22Rv1 (cell line): ENCODE data around the gene SARS2.
"Not testable (repeated sequence)": the region's sequence is repeated elsewhere in the genome, so short reads cannot be mapped to it uniquely, and the experiment has no call there.

Experiments used
- H3K27ac ChIP-seq: fragments of 450-650 bp; 2 replicates; pipeline ENCODE4 v1.5.1; 2017
- ZFX ChIP-seq: fragments of 450-650 bp; IDR thresholded peaks from 2 replicates; pipeline ENCODE4 v1.6.1; 2017; ENCODE audit warnings: antibody characterized with exemption, borderline replicate concordance
- TF ChIP-seq, protein P1 (sequence below): fragments of 450-650 bp; IDR thresholded peaks from 2 replicates; pipeline ENCODE4 v1.5.1; 2017; ENCODE audit warnings: mild to moderate bottlenecking

Gene SARS2

DNA sequence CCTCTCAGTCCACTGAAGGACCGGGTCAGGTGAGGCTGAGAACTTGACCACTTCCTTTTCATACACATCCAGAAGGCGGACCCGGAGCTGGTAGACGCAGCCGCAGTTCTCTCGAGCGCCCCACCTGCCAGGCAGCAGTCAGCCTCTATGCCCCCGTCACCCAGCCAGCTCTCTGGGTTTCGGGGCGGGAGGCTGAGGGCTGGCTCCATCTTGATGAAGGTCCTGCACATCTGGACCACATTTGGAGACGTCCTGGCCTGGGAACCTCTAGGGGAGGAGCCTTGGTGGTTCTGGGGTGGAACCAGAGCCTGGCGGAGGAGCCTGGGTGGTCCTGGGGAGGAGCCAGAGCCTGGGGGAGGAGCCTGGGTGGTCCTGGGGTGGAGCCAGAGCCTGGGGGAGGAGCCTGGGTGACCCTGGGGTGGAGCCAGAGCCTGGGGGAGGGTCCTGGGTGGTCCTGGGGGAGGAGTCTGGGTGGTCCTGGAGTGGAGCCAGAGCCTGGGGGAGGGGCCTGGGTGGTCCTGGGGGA is 14.5 kb upstream of the SARS2 start:
- TF ChIP-seq, protein P1, sequence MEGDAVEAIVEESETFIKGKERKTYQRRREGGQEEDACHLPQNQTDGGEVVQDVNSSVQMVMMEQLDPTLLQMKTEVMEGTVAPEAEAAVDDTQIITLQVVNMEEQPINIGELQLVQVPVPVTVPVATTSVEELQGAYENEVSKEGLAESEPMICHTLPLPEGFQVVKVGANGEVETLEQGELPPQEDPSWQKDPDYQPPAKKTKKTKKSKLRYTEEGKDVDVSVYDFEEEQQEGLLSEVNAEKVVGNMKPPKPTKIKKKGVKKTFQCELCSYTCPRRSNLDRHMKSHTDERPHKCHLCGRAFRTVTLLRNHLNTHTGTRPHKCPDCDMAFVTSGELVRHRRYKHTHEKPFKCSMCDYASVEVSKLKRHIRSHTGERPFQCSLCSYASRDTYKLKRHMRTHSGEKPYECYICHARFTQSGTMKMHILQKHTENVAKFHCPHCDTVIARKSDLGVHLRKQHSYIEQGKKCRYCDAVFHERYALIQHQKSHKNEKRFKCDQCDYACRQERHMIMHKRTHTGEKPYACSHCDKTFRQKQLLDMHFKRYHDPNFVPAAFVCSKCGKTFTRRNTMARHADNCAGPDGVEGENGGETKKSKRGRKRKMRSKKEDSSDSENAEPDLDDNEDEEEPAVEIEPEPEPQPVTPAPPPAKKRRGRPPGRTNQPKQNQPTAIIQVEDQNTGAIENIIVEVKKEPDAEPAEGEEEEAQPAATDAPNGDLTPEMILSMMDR: no peak
- TF ChIP-seq ZFX: no peak
- H3K27ac ChIP-seq: no peak overlapping the region

DNA sequence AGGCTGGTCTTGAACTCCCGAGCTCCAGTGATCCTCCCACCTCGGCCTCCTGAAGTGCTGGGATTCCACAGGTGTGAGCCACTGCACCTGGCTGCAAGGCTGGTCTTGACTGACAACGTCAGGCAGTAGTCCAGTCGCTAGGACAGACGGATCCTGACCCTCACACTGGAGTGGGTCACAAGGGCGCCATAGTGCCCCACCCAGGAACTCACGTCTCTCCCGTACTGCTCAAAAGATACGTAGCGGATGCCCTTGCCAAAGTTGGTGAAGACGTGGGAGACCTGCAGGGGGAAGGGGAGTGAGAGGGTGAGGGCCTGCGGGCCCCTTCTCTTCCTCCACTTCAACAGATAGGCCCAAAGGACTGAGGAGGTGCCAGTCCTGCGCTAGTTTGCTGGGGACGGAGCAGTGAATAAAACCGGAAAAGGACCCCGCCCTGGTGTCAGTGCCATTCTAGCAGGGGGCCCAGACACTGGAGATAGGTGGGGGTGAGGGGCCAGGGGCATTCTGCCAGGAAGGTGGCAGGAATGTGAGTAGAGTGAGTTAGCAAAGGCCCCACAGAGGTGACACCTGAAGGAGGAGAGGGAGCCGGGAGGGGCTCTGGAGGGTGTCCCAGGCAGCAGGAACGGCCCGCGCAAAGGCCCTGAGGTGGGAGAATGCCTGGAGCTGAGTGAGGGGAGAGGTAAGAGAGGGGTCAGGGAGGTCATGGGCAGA is 12.1 kb upstream of the SARS2 start:
- TF ChIP-seq ZFX: no peak
- TF ChIP-seq, protein P1: no peak
- H3K27ac ChIP-seq: no peak overlapping the region

DNA sequence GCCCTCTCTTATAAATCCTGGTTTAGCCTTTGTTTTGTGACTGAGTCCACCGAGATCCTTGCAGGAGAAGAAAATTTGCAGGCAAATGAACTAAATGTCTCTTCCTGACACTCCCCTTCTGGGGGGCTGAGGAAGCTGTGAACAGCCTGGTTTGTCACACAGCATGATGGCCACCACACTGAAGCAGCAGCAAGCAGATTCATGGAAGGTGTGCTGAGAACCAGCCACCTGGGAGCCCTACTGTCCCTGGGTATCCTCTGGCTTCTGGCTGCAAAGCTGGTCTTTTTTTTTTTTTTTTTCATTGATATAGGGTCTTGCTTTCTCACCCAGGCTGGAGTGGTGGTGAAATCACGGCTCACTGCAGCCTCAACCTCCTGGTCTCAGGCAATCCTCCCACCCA is 11.4 kb upstream of the SARS2 start:
- H3K27ac ChIP-seq: no peak overlapping the region
- TF ChIP-seq, protein P1: no peak
- TF ChIP-seq ZFX: no peak

DNA sequence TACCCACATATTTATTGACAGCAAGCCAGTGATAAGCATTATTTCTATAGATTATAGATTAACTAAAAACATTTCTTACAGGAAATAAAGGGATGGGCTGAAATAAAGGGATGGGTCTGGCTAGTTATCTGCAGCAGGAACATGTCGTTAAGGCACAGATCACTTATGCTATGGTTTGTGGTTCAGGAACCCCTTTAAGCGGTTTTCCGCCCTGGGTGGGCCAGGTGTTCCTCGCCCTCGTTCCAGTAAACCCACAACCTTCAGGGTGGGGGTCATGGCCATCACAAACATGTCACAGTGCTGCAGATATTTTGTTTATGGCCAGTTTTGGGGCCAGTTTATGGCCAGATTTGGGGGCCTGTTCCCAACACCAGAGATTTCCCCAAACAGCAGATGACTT is 10.9 kb upstream of the SARS2 start:
- H3K27ac ChIP-seq: not testable (repeated sequence)

DNA sequence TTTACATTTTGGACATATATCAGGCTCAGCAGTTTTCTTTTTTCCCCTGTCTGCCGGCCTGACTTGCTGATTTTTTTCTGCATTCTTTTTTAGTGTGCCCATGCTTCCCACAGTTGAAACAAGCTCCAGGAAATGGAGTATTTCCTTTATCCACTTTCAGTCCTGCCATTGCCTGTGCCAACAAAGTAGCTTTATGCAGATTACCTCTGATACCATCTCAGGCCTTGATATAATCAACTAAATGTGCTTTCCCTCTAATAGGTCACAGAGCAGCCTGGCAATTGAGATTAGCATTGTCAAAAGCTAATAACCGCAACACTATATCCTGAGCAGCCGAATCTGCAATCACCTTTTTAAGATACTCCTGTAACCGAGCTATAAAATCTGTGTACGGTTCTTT is 9.4 kb upstream of the SARS2 start:
- H3K27ac ChIP-seq: no peak overlapping the region
- TF ChIP-seq, protein P1: no peak
- TF ChIP-seq ZFX: no peak

DNA sequence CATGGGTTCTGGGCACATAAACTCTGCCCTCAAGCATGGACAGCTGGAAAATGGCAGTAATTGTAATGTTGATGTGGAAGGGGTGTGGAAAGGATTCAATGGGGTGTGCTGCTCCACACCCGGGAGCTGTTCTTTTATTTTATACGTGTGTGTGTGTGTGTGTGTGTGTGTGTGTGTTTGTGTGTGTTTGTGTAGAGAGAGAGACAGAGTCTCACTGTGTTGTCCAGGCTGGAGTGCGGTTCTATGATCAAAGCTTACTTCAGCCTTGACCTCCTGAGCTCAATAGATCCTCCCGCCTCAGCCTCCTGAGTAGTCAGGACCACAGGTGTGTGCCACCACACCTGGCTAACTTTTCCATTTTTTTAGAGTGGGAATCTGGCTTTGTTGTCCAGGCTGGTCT is 3.0 kb upstream of the SARS2 start:
- no peak overlapping the region for H3K27ac ChIP-seq
- no peak for TF ChIP-seq ZFX
- TF ChIP-seq, protein P1: no peak

DNA sequence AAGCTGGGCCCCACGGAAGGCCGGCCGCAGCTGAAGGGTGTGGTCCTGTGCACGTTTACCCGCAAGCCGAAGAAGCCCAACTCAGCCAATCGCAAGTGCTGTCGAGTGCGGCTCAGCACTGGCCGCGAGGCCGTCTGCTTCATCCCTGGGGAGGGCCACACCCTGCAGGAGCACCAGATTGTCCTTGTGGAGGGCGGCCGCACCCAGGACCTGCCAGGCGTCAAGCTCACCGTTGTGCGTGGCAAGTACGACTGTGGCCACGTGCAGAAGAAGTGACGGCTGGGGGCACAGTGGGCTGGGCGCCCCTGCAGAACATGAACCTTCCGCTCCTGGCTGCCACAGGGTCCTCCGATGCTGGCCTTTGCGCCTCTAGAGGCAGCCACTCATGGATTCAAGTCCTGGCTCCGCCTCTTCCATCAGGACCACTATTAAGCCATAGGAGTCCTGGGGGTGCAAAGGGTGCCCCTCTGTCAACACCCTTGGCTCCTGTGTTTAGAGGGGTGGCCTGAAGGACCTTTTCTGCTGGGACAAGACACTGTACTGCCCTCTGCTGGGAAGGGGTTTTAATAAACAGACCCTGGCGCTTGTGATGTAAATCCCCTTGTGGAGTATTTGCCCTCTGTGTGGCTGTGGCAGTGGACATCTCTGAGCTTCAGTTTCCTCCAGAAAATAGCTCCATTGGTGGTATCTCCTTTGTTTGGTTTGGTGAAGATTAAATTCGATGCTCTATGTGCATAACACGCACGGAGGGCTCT is 2.0 kb upstream of the SARS2 start:
- no peak for TF ChIP-seq ZFX
- TF ChIP-seq, protein P1: peak; percentile 55
- H3K27ac ChIP-seq: no peak overlapping the region
